ENCODE measurements around the gene CTH.
"Not testable (repeated sequence)": the region's sequence is repeated elsewhere in the genome, so short reads cannot be mapped to it uniquely, and the experiment has no call there.

CTH gene

DNA sequence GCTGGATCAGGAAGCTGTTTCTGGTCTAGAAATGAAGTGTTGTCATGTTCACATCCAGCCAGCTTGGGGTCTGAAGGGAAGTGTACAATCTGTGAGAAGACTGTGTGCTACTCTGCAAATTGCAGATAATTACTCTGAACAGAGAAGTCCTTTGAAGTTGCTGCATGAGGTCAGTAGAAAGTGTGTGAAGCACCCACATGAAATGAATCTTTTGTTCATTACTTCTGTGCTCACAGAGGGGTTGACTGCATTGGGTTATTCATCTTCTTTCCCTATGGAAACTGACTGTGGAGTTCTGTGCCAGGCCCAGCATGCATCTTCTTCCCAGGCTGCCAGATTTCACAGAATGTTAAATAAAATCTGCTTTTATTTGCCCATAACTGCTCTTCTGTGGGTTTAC, 47.1 kb downstream of the CTH start:
- H3K79me2 ChIP-seq (ENCODE audit: insufficient read depth, low read length) = no peaks in the 10 kb centered on the region
- H3K36me3 ChIP-seq (ENCODE audit: insufficient read depth, low read length) = no peaks in the 10 kb centered on the region
- no peak overlapping the region for H2AFZ ChIP-seq (ENCODE audit: low read depth, low read length)
- no peak for TF ChIP-seq EZH2 (IDR thresholded peaks at IDR 0.05; ENCODE audit: borderline replicate concordance, low read depth, low read length, severe bottlenecking)
- TF ChIP-seq, protein P1, sequence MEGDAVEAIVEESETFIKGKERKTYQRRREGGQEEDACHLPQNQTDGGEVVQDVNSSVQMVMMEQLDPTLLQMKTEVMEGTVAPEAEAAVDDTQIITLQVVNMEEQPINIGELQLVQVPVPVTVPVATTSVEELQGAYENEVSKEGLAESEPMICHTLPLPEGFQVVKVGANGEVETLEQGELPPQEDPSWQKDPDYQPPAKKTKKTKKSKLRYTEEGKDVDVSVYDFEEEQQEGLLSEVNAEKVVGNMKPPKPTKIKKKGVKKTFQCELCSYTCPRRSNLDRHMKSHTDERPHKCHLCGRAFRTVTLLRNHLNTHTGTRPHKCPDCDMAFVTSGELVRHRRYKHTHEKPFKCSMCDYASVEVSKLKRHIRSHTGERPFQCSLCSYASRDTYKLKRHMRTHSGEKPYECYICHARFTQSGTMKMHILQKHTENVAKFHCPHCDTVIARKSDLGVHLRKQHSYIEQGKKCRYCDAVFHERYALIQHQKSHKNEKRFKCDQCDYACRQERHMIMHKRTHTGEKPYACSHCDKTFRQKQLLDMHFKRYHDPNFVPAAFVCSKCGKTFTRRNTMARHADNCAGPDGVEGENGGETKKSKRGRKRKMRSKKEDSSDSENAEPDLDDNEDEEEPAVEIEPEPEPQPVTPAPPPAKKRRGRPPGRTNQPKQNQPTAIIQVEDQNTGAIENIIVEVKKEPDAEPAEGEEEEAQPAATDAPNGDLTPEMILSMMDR (IDR thresholded peaks at IDR 0.05; ENCODE audit: borderline replicate concordance, extremely low read depth, low read length, poor library complexity, severe bottlenecking) = no peak
- no peak overlapping the region for H3K4me3 ChIP-seq (ENCODE audit: low read depth in 1 of 2, low read length in 2 of 2)
- H3K4me2 ChIP-seq (ENCODE audit: insufficient read depth, low read length) = no peak overlapping the region
- no peak overlapping the region for H3K9ac ChIP-seq (ENCODE audit: low read depth, low read length)
- ATAC-seq (ENCODE audit: insufficient read depth, low read depth) (peak; percentile 61), DNase-seq (no peak)
- no peaks in the 10 kb centered on the region for H3K4me1 ChIP-seq (ENCODE audit: insufficient read depth, low read length)
- H4K20me1 ChIP-seq (ENCODE audit: insufficient read depth, low read length) = no peaks in the 10 kb centered on the region
- no peak overlapping the region for H3K27ac ChIP-seq (ENCODE audit: low read length)
- no peaks in the 10 kb centered on the region for H3K27me3 ChIP-seq (ENCODE audit: insufficient read depth, low read length, poor library complexity)
- H3K9me3 ChIP-seq (ENCODE audit: insufficient read depth, low read length, severe bottlenecking) = no peaks in the 10 kb centered on the region

DNA sequence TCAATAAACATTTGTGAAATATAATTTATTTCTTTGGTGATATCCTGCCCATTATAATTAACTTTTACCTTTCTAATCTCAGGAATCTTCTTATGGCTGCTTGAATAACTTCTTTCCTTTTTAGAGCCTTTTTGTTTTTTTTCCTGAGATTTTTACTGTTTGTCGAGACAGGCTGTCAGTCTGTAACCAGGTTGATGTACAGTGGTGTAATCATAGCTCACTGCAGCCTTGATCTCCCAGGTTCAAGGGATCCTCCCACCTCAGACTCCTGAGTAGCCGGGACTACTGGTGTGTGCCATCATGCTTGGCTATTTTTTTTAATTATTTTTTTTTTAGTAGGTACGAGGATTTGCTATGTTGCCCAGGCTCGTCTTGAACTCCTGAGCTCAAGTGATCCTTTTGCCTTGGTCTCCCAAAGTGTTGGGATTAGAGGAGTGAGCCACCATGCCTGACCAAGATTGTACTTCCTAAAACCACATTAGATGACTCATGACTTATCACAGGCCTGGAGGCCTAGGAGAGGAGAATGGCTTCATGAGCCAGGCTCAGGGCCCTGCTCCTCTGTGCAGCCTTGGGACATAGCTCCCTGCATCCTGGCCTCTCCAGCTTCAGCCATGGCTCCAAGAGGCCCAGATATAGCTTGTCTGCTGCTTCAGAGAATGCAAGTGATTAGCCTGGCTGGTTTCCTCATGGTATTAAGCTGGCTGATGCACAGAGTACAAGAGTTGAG, 48.6 kb downstream of the CTH start:
- no peaks in the 10 kb centered on the region for H3K9me3 ChIP-seq (ENCODE audit: insufficient read depth, low read length, severe bottlenecking)
- H3K27ac ChIP-seq (ENCODE audit: low read length) = no peak overlapping the region
- H3K27me3 ChIP-seq (ENCODE audit: insufficient read depth, low read length, poor library complexity) = no peaks in the 10 kb centered on the region
- H2AFZ ChIP-seq (ENCODE audit: low read depth, low read length) = no peak overlapping the region
- DNase-seq (no peak), ATAC-seq (ENCODE audit: insufficient read depth, low read depth) (no peak)
- no peaks in the 10 kb centered on the region for H3K79me2 ChIP-seq (ENCODE audit: insufficient read depth, low read length)
- H3K36me3 ChIP-seq (ENCODE audit: insufficient read depth, low read length) = no peaks in the 10 kb centered on the region
- TF ChIP-seq EZH2 (IDR thresholded peaks at IDR 0.05; ENCODE audit: borderline replicate concordance, low read depth, low read length, severe bottlenecking) = no peak
- TF ChIP-seq, protein P1 (IDR thresholded peaks at IDR 0.05; ENCODE audit: borderline replicate concordance, extremely low read depth, low read length, poor library complexity, severe bottlenecking) = no peak
- H4K20me1 ChIP-seq (ENCODE audit: insufficient read depth, low read length) = no peaks in the 10 kb centered on the region
- H3K4me1 ChIP-seq (ENCODE audit: insufficient read depth, low read length) = no peaks in the 10 kb centered on the region
- no peak overlapping the region for H3K4me3 ChIP-seq (ENCODE audit: low read depth in 1 of 2, low read length in 2 of 2)
- no peak overlapping the region for H3K9ac ChIP-seq (ENCODE audit: low read depth, low read length)
- no peak overlapping the region for H3K4me2 ChIP-seq (ENCODE audit: insufficient read depth, low read length)

- not testable (repeated sequence) for H3K9ac ChIP-seq (ENCODE audit: low read depth, low read length)
Observed at GRCh38 chr1:70460740-70461713, 50.0 kb downstream of the CTH start.

GRCh38 chr1:70462611-70463010, 51.5 kb downstream of the CTH start:
- no peak overlapping the region for H3K4me3 ChIP-seq (ENCODE audit: low read depth in 1 of 2, low read length in 2 of 2)
- no peaks in the 10 kb centered on the region for H3K36me3 ChIP-seq (ENCODE audit: insufficient read depth, low read length)
- no peaks in the 10 kb centered on the region for H3K4me1 ChIP-seq (ENCODE audit: insufficient read depth, low read length)
- H3K9ac ChIP-seq (ENCODE audit: low read depth, low read length) = no peak overlapping the region
- no peak overlapping the region for H3K4me2 ChIP-seq (ENCODE audit: insufficient read depth, low read length)
- no peaks in the 10 kb centered on the region for H3K9me3 ChIP-seq (ENCODE audit: insufficient read depth, low read length, severe bottlenecking)
- no peak overlapping the region for H2AFZ ChIP-seq (ENCODE audit: low read depth, low read length)
- H3K27me3 ChIP-seq (ENCODE audit: insufficient read depth, low read length, poor library complexity) = no peaks in the 10 kb centered on the region
- ATAC-seq (ENCODE audit: insufficient read depth, low read depth) = no peak
- no peak for DNase-seq
- H3K27ac ChIP-seq (ENCODE audit: low read length) = no peak overlapping the region
- H4K20me1 ChIP-seq (ENCODE audit: insufficient read depth, low read length) = no peaks in the 10 kb centered on the region
- no peaks in the 10 kb centered on the region for H3K79me2 ChIP-seq (ENCODE audit: insufficient read depth, low read length)
- TF ChIP-seq, protein P1 (IDR thresholded peaks at IDR 0.05; ENCODE audit: borderline replicate concordance, extremely low read depth, low read length, poor library complexity, severe bottlenecking) = no peak
- TF ChIP-seq EZH2 (IDR thresholded peaks at IDR 0.05; ENCODE audit: borderline replicate concordance, low read depth, low read length, severe bottlenecking) = no peak

More at GRCh38 chr1:70460740-70461713, 50.0 kb downstream of the CTH start:
- H3K27me3 ChIP-seq (ENCODE audit: insufficient read depth, low read length, poor library complexity); H3K4me2 ChIP-seq (ENCODE audit: insufficient read depth, low read length); H3K27ac ChIP-seq (ENCODE audit: low read length); DNase-seq; H3K4me1 ChIP-seq (ENCODE audit: insufficient read depth, low read length); H3K4me3 ChIP-seq (ENCODE audit: low read depth in 1 of 2, low read length in 2 of 2); H4K20me1 ChIP-seq (ENCODE audit: insufficient read depth, low read length); H3K79me2 ChIP-seq (ENCODE audit: insufficient read depth, low read length); H3K36me3 ChIP-seq (ENCODE audit: insufficient read depth, low read length); H3K9me3 ChIP-seq (ENCODE audit: insufficient read depth, low read length, severe bottlenecking); H2AFZ ChIP-seq (ENCODE audit: low read depth, low read length); ATAC-seq (ENCODE audit: insufficient read depth, low read depth): not testable (repeated sequence)

All from DND-41 (cell line).